Gastrocnemius medialis (tissue), 4 donors: ENCODE measurements around the gene EDEM3. TPM values are rescaled to one million over a fixed set of nuclear protein-coding genes. Genes with fewer than 3 reads are reported as not detected.

ENCODE experiments used
- ATAC-seq, 2 donors: fragments of 150-250 bp; one replicate each; pipeline ENCODE4 v1.9.1; 2016
- DNase-seq, 2 donors: peaks; one replicate each; pipeline ENCODE4 v3.0.0-alpha.2; 2019
- H3K27ac ChIP-seq, 4 donors: fragments of 200-600 bp; sonication (generic); 1 replicate in 1 of 4; 2 replicates in 3 of 4; pipeline ENCODE4 v1.5.1; 2016 to 2018; ENCODE audit warnings: mild to moderate bottlenecking in 2 of 4, moderate library complexity in 1 of 4
- H3K27me3 ChIP-seq, 3 donors: fragments of 200-600 bp; sonication (generic) in 2 of 3; 1 replicate in 1 of 3; 2 replicates in 2 of 3; pipeline versions ENCODE4 v1.5.1 to v1.6.0; 2016 to 2019; ENCODE audit warnings: mild to moderate bottlenecking in 1 of 3, moderate library complexity in 1 of 3
- H3K36me3 ChIP-seq, 2 donors: fragments of 200-600 bp; sonication (generic) in 1 of 2; one replicate each; pipeline ENCODE4 v1.5.1; 2017 to 2018
- H3K4me1 ChIP-seq, 2 donors: fragments of 200-600 bp; sonication (generic) in 1 of 2; one replicate each; pipeline ENCODE4 v1.5.1; 2016 to 2017; ENCODE audit warnings: mild to moderate bottlenecking in 2 of 2
- H3K4me3 ChIP-seq, 4 donors: fragments of 200-600 bp; sonication (generic) in 3 of 4; 1 replicate in 1 of 4; 2 replicates in 3 of 4; pipeline ENCODE4 v1.5.1; 2016 to 2019; ENCODE audit warnings: mild to moderate bottlenecking in 2 of 4
- H3K9me3 ChIP-seq, 3 donors: fragments of 200-600 bp; sonication (generic) in 2 of 3; 1 replicate in 1 of 3; 2 replicates in 2 of 3; pipeline ENCODE4 v1.5.1; 2016 to 2019
- POLR2A ChIP-seq, 2 donors: fragments of 450-650 bp; IDR thresholded peaks; one replicate each; pipeline ENCODE4 v1.6.1; 2017; ENCODE audit warnings: antibody characterized with exemption in 2 of 2, mild to moderate bottlenecking in 2 of 2, moderate library complexity in 2 of 2
- in situ Hi-C, 4 donors: fragments of 200-750 bp; cut with MboI; loops; one replicate each; pipeline versions ENCODE4 v1.15.0 to v1.8.0; 2017; ENCODE audit warnings: low sequenced_read_pairs in 4 of 4
- intact Hi-C: fragments of 100-400 bp; cut with DNase I; formaldehyde crosslinking; loops from one replicate; pipeline ENCODE4 v1.15.1; 2023; ENCODE audit warnings: low total_unique reads
- total RNA-seq, 4 donors: library from RNA; depleted of rRNA; stranded (reverse); fragments of >200 nt; gene quantifications; one replicate each; pipeline versions ENCODE4 v1.1.0 to v1.2.3, GENCODE V29; 2016
- TF ChIP-seq, protein P1 (sequence below), 5 experiments: fragments of 450-650 bp in 3 of 5; fragments of 200-600 bp in 2 of 5; sonication (generic) in 2 of 5; IDR thresholded peaks in 4 of 5; conservative IDR thresholded peaks in 1 of 5; 1 replicate in 4 of 5; 2 replicates in 1 of 5; pipeline ENCODE4 v1.5.1; 2016 to 2019; ENCODE audit warnings: antibody characterized with exemption in 5 of 5, mild to moderate bottlenecking in 3 of 5, moderate library complexity in 3 of 5

The EDEM3 gene
- total RNA-seq, 4 donors from 2014 or later: 18.1 to 51.1 (median 31.9) TPM

GRCh38 chr1:184759112-184759511, 4.5 kb upstream of the EDEM3 start:
- no peak for TF ChIP-seq POLR2A (IDR thresholded peaks at IDR 0.05)
- TF ChIP-seq, protein P1, sequence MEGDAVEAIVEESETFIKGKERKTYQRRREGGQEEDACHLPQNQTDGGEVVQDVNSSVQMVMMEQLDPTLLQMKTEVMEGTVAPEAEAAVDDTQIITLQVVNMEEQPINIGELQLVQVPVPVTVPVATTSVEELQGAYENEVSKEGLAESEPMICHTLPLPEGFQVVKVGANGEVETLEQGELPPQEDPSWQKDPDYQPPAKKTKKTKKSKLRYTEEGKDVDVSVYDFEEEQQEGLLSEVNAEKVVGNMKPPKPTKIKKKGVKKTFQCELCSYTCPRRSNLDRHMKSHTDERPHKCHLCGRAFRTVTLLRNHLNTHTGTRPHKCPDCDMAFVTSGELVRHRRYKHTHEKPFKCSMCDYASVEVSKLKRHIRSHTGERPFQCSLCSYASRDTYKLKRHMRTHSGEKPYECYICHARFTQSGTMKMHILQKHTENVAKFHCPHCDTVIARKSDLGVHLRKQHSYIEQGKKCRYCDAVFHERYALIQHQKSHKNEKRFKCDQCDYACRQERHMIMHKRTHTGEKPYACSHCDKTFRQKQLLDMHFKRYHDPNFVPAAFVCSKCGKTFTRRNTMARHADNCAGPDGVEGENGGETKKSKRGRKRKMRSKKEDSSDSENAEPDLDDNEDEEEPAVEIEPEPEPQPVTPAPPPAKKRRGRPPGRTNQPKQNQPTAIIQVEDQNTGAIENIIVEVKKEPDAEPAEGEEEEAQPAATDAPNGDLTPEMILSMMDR (IDR thresholded peaks at IDR 0.05 in 4 of 5, conservative IDR thresholded peaks at IDR 0.05 in 1 of 5): no peak
- no peaks in the 10 kb centered on the region for H3K9me3 ChIP-seq
- peaks cover 0 to 5% of the 10 kb centered on the region in 2 donors for H3K4me1 ChIP-seq
- intact Hi-C loops (loop anchor here (10.0 kb wide), 1 partner anchor 556 kb away; the partner anchor contains the start of gene IVNS1ABP), in situ Hi-C loops (loop anchor here (5.0 to 25.0 kb wide), 4 partner anchors 46 to 403 kb away; partner anchors contain the start of genes SWT1 (in 4 of the 4) and TRMT1L (in 4 of the 4))
- no peaks in the 10 kb centered on the region for H3K36me3 ChIP-seq
- ATAC-seq: no peak
- H3K27me3 ChIP-seq: no peaks in the 10 kb centered on the region
- no peak for DNase-seq
- no peak overlapping the region for H3K4me3 ChIP-seq
- no peak overlapping the region for H3K27ac ChIP-seq

DNA sequence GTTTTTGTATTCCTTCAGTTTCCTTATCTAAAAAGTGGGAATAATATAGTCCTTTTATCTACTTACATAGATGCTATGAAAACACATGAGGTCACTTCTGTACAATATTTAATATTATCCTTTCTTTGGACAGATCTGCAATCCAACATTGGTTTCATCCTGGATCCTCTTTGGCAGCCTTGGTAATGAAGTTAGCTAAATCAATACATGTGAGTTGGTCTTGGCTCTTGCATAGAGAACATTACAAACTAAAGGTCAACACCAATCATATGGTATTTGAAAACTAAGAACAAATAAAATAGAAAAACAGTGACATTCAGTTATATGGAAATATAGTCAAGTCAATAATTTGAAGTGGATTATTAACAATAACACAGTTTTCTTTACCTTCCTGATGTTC, 3.2 kb upstream of the EDEM3 start:
- TF ChIP-seq, protein P1 (IDR thresholded peaks at IDR 0.05 in 4 of 5, conservative IDR thresholded peaks at IDR 0.05 in 1 of 5): no peak
- no peak for TF ChIP-seq POLR2A (IDR thresholded peaks at IDR 0.05)
- intact Hi-C loops: loop anchor here (10.0 kb wide), 1 partner anchor 557 kb away; the partner anchor contains the start of gene IVNS1ABP
- ATAC-seq (no peak), DNase-seq (no peak)
- no peak overlapping the region for H3K27ac ChIP-seq
- H3K9me3 ChIP-seq: no peaks in the 10 kb centered on the region
- H3K4me1 ChIP-seq: peaks cover 9 to 12% of the 10 kb centered on the region in 2 donors
- H3K27me3 ChIP-seq: no peaks in the 10 kb centered on the region
- in situ Hi-C loops: loop anchor here (5.0 to 25.0 kb wide), 4 partner anchors 47 to 404 kb away; partner anchors contain the start of genes SWT1 (in 4 of the 4) and TRMT1L (in 4 of the 4)
- no peaks in the 10 kb centered on the region for H3K36me3 ChIP-seq
- no peak overlapping the region for H3K4me3 ChIP-seq

GRCh38 chr1:184757406-184757805, 2.7 kb upstream of the EDEM3 start:
- DNase-seq: no peak
- H3K36me3 ChIP-seq: no peaks in the 10 kb centered on the region
- no peak for ATAC-seq
- in situ Hi-C loops (loop anchor here (5.0 to 25.0 kb wide), 4 partner anchors 47 to 405 kb away; partner anchors contain the start of genes SWT1 (in 4 of the 4) and TRMT1L (in 4 of the 4)), intact Hi-C loops (loop anchor here (10.0 kb wide), 1 partner anchor 557 kb away; the partner anchor contains the start of gene IVNS1ABP)
- H3K9me3 ChIP-seq: no peaks in the 10 kb centered on the region
- H3K27ac ChIP-seq: no peak overlapping the region
- H3K4me3 ChIP-seq: no peak overlapping the region
- H3K27me3 ChIP-seq: no peaks in the 10 kb centered on the region
- H3K4me1 ChIP-seq: peaks cover 14 to 17% of the 10 kb centered on the region in 2 donors
- no peak for TF ChIP-seq POLR2A (IDR thresholded peaks at IDR 0.05)
- TF ChIP-seq, protein P1 (IDR thresholded peaks at IDR 0.05 in 4 of 5, conservative IDR thresholded peaks at IDR 0.05 in 1 of 5): no peak

GRCh38 chr1:184755226-184756065, 788 bp upstream of the EDEM3 start:
- TF ChIP-seq POLR2A (IDR thresholded peaks at IDR 0.05): no peak
- TF ChIP-seq, protein P1 (IDR thresholded peaks at IDR 0.05 in 4 of 5, conservative IDR thresholded peaks at IDR 0.05 in 1 of 5): no peak
- Histone ChIP-seq H3K4me1 (peaks cover 16 to 17% of the 10 kb centered on the region in 2 donors), H3K4me3 (peak overlapping the region; percentile 93 to 97 (median 94)), H3K27me3 (no peaks in the 10 kb centered on the region), H3K9me3 (no peaks in the 10 kb centered on the region), H3K36me3 (no peaks in the 10 kb centered on the region), H3K27ac (peak overlapping the region; percentile 93 to 99 (median 96))
- in situ Hi-C loops (loop anchor here (5.0 to 25.0 kb wide), 4 partner anchors 49 to 407 kb away; partner anchors contain the start of genes SWT1 (in 4 of the 4) and TRMT1L (in 4 of the 4)), intact Hi-C loops (loop anchor here (1.0 to 10.0 kb wide), 5 partner anchors 37 to 559 kb away; partner anchors contain the start of genes IVNS1ABP, SWT1 and TRMT1L)
- DNase-seq: no peak
- peak; percentile 51 to 59 for ATAC-seq
